ENCODE results near the gene EVC.

The EVC gene

GRCh38 chr4:5843573-5844530 is 132.9 kb downstream of the EVC start:
- no peak overlapping the region for H4K91ac ChIP-seq (ENCODE audit: low read depth, low read length, poor library complexity)
- no peaks in the 10 kb centered on the region for H3K79me1 ChIP-seq (ENCODE audit: low read depth, low read length)
- H2AK5ac ChIP-seq (ENCODE audit: low read depth, low read length) = no peak overlapping the region
- no peak overlapping the region for H3K9ac ChIP-seq (ENCODE audit: low read depth, low read length, poor library complexity)
- no peak overlapping the region for H3K23ac ChIP-seq (ENCODE audit: low read depth, low read length, poor library complexity)
- WGBS, 2 donors (ENCODE audit: extremely low coverage in 2 of 2, insufficient read length in 2 of 2, insufficient replicate concordance in 1 of 2) = no CpG with 5 or more reads among the region's 18 CpGs
- DNase-seq (ENCODE audit: low spot score) = no peak
- no peak overlapping the region for H3K27ac ChIP-seq (replicated peaks; ENCODE audit: low read length)
- no peak overlapping the region for H2BK120ac ChIP-seq (ENCODE audit: low read depth, low read length)
- H2BK5ac ChIP-seq (ENCODE audit: low read length) = no peak overlapping the region
- H3K4ac ChIP-seq (ENCODE audit: low read length) = no peak overlapping the region
- H3K36me3 ChIP-seq (replicated peaks in 1 of 2; ENCODE audit: control insufficient read depth in 2 of 2, insufficient read depth in 2 of 2, low read length in 2 of 2) = peaks cover 58 to 96% of the 10 kb centered on the region in 2 donors
- H4K8ac ChIP-seq (ENCODE audit: low read depth, low read length) = no peak overlapping the region
- no peak overlapping the region for H3K18ac ChIP-seq (ENCODE audit: low read length)
- H3K4me1 ChIP-seq (ENCODE audit: control insufficient read depth in 2 of 2, insufficient read depth in 1 of 2, low read depth in 1 of 2, low read length in 2 of 2) = peaks cover 0 to 6% of the 10 kb centered on the region in 2 donors
- H3K4me3 ChIP-seq (ENCODE audit: low read length in 2 of 2) = no peak overlapping the region
- H2BK15ac ChIP-seq (ENCODE audit: low read length) = no peak overlapping the region
- no peak overlapping the region for H2AFZ ChIP-seq (ENCODE audit: low read length)
- no peak overlapping the region for H2BK12ac ChIP-seq (ENCODE audit: low read length)
- H3K4me2 ChIP-seq (ENCODE audit: insufficient read depth, low read length, poor library complexity, severe bottlenecking) = no peak overlapping the region
- peaks cover 0 to 3% (median 0%) of the 10 kb centered on the region in 3 experiments for H3K27me3 ChIP-seq (ENCODE audit: control insufficient read depth in 3 of 3, insufficient read depth in 3 of 3, low read depth in 1 of 3, low read length in 3 of 3)
- no peak overlapping the region for H3K14ac ChIP-seq (ENCODE audit: low read length)
- no peaks in the 10 kb centered on the region for H3K9me3 ChIP-seq (replicated peaks in 1 of 2; ENCODE audit: control insufficient read depth in 2 of 2, insufficient read depth in 1 of 2, low read depth in 1 of 2, low read length in 2 of 2)

GRCh38 chr4:5845035-5845905 is 134.3 kb downstream of the EVC start:
- H4K8ac ChIP-seq (ENCODE audit: low read depth, low read length) = no peak overlapping the region
- no peaks in the 10 kb centered on the region for H3K9me3 ChIP-seq (replicated peaks in 1 of 2; ENCODE audit: control insufficient read depth in 2 of 2, insufficient read depth in 1 of 2, low read depth in 1 of 2, low read length in 2 of 2)
- no CpG with 5 or more reads among the region's 13 CpGs for WGBS, 2 donors (ENCODE audit: extremely low coverage in 2 of 2, insufficient read length in 2 of 2, insufficient replicate concordance in 1 of 2)
- no peak overlapping the region for H2BK120ac ChIP-seq (ENCODE audit: low read depth, low read length)
- H3K36me3 ChIP-seq (replicated peaks in 1 of 2; ENCODE audit: control insufficient read depth in 2 of 2, insufficient read depth in 2 of 2, low read length in 2 of 2) = peaks cover 63 to 96% of the 10 kb centered on the region in 2 donors
- H3K18ac ChIP-seq (ENCODE audit: low read length) = no peak overlapping the region
- no peak overlapping the region for H3K4ac ChIP-seq (ENCODE audit: low read length)
- H3K27ac ChIP-seq (replicated peaks; ENCODE audit: low read length) = no peak overlapping the region
- H2BK15ac ChIP-seq (ENCODE audit: low read length) = no peak overlapping the region
- no peak overlapping the region for H2AK5ac ChIP-seq (ENCODE audit: low read depth, low read length)
- DNase-seq (ENCODE audit: low spot score) = no peak
- H3K4me3 ChIP-seq (ENCODE audit: low read length in 2 of 2) = no peak overlapping the region
- H3K4me2 ChIP-seq (ENCODE audit: insufficient read depth, low read length, poor library complexity, severe bottlenecking) = no peak overlapping the region
- no peak overlapping the region for H3K14ac ChIP-seq (ENCODE audit: low read length)
- H2BK12ac ChIP-seq (ENCODE audit: low read length) = no peak overlapping the region
- no peak overlapping the region for H2AFZ ChIP-seq (ENCODE audit: low read length)
- peaks cover 0 to 6% of the 10 kb centered on the region in 2 donors for H3K4me1 ChIP-seq (ENCODE audit: control insufficient read depth in 2 of 2, insufficient read depth in 1 of 2, low read depth in 1 of 2, low read length in 2 of 2)
- H2BK5ac ChIP-seq (ENCODE audit: low read length) = no peak overlapping the region
- H3K27me3 ChIP-seq (ENCODE audit: control insufficient read depth in 3 of 3, insufficient read depth in 3 of 3, low read depth in 1 of 3, low read length in 3 of 3) = peaks cover 0 to 3% (median 0%) of the 10 kb centered on the region in 3 experiments
- H3K79me1 ChIP-seq (ENCODE audit: low read depth, low read length) = no peaks in the 10 kb centered on the region
- no peak overlapping the region for H3K23ac ChIP-seq (ENCODE audit: low read depth, low read length, poor library complexity)
- H4K91ac ChIP-seq (ENCODE audit: low read depth, low read length, poor library complexity) = no peak overlapping the region
- no peak overlapping the region for H3K9ac ChIP-seq (ENCODE audit: low read depth, low read length, poor library complexity)

- Histone ChIP-seq H3K18ac (ENCODE audit: low read length) (no peak overlapping the region), H2BK15ac (ENCODE audit: low read length) (no peak overlapping the region), H2BK120ac (ENCODE audit: low read depth, low read length) (no peak overlapping the region), H3K79me1 (ENCODE audit: low read depth, low read length) (peaks cover 8% of the 10 kb centered on the region), H3K4me2 (ENCODE audit: insufficient read depth, low read length, poor library complexity, severe bottlenecking) (no peak overlapping the region), H3K4me3 (ENCODE audit: low read length in 2 of 2) (no peak overlapping the region), H3K23ac (ENCODE audit: low read depth, low read length, poor library complexity) (no peak overlapping the region), H3K27ac (replicated peaks; ENCODE audit: low read length) (no peak overlapping the region), H3K4ac (ENCODE audit: low read length) (no peak overlapping the region), H2AFZ (ENCODE audit: low read length) (no peak overlapping the region), H2AK5ac (ENCODE audit: low read depth, low read length) (no peak overlapping the region), H3K9ac (ENCODE audit: low read depth, low read length, poor library complexity) (no peak overlapping the region), H3K9me3 (replicated peaks in 1 of 2; ENCODE audit: control insufficient read depth in 2 of 2, insufficient read depth in 1 of 2, low read depth in 1 of 2, low read length in 2 of 2) (no peaks in the 10 kb centered on the region), H3K14ac (ENCODE audit: low read length) (no peak overlapping the region), H3K4me1 (ENCODE audit: control insufficient read depth in 2 of 2, insufficient read depth in 1 of 2, low read depth in 1 of 2, low read length in 2 of 2) (peaks cover 0 to 1% of the 10 kb centered on the region in 2 donors), H3K36me3 (replicated peaks in 1 of 2; ENCODE audit: control insufficient read depth in 2 of 2, insufficient read depth in 2 of 2, low read length in 2 of 2) (peaks cover 71 to 99% of the 10 kb centered on the region in 2 donors), H2BK5ac (ENCODE audit: low read length) (no peak overlapping the region), H4K91ac (ENCODE audit: low read depth, low read length, poor library complexity) (no peak overlapping the region), H4K8ac (ENCODE audit: low read depth, low read length) (no peak overlapping the region), H2BK12ac (ENCODE audit: low read length) (no peak overlapping the region), H3K27me3 (ENCODE audit: control insufficient read depth in 3 of 3, insufficient read depth in 3 of 3, low read depth in 1 of 3, low read length in 3 of 3) (no peaks in the 10 kb centered on the region)
- DNase-seq (ENCODE audit: low spot score) = no peak
- no CpG with 5 or more reads among the region's 4 CpGs for WGBS, 2 donors (ENCODE audit: extremely low coverage in 2 of 2, insufficient read length in 2 of 2, insufficient replicate concordance in 1 of 2)
These were observed 140.8 kb downstream of the EVC start for GRCh38 chr4:5851637-5852301.

All from neuronal stem cell (in vitro differentiated cells).